ENCODE measurements around the gene NOP14. TPM values are rescaled to one million over a fixed set of nuclear protein-coding genes. Genes with fewer than 3 reads are reported as not detected.

NOP14 gene
- total and polyA plus RNA-seq, 2 experiments from 2014 or later, result 29.9 to 38.7 TPM

GRCh38 chr4:2968381-2968780 is 5.2 kb upstream of the NOP14 start:
- H3K4me1 ChIP-seq (ENCODE audit: insufficient read depth), result 0 out of 2 replicates have a peak, but pooled peaks cover 3% of the 10 kb centered on the region
- H3K4me1 Mint-ChIP-seq, result peaks cover 11% of the 10 kb centered on the region
- peaks cover 11% of the 10 kb centered on the region for H3K27me3 ChIP-seq (ENCODE audit: insufficient read depth)
- no peaks in the 10 kb centered on the region for H3K9me2 ChIP-seq (ENCODE audit: insufficient read depth)
- no peak overlapping the region for H3K4me3 Mint-ChIP-seq
- H2AFZ ChIP-seq, result no peak overlapping the region
- ATAC-seq (no peak), DNase-seq (ENCODE audit: low spot score) (no peak)
- H3F3A ChIP-seq (replicated peaks; ENCODE audit: low read depth), result no peaks in the 10 kb centered on the region
- TF ChIP-seq CREB1 (CRISPR knock-in tag; IDR thresholded peaks at IDR 0.05; ENCODE audit: low read depth) (no peak), ZNF331 (CRISPR knock-in tag; IDR thresholded peaks at IDR 0.05; ENCODE audit: low read depth) (no peak), EZH2phosphoT487 (IDR thresholded peaks at IDR 0.05; ENCODE audit: unreplicated experiment) (no peak), ETS1 (IDR thresholded peaks at IDR 0.05) (no peak), CTCF (conservative IDR thresholded peaks at IDR 0.05; ENCODE audit: low read depth in 2 of 2) (no peak), JUNB (IDR thresholded peaks at IDR 0.05; ENCODE audit: unreplicated experiment) (no peak), STAT1 (IDR thresholded peaks at IDR 0.05; ENCODE audit: unreplicated experiment) (no peak), EZH2 (IDR thresholded peaks at IDR 0.05; ENCODE audit: low read depth, unreplicated experiment) (no peak), ZNF114 (CRISPR knock-in tag; IDR thresholded peaks at IDR 0.05) (no peak), NANOG (IDR thresholded peaks at IDR 0.05; ENCODE audit: borderline replicate concordance) (no peak), ZNF462 (CRISPR knock-in tag; IDR thresholded peaks at IDR 0.05) (no peak), POLR2AphosphoS5 (IDR thresholded peaks at IDR 0.05; ENCODE audit: low read depth) (no peak)
- TF ChIP-seq, protein P1, sequence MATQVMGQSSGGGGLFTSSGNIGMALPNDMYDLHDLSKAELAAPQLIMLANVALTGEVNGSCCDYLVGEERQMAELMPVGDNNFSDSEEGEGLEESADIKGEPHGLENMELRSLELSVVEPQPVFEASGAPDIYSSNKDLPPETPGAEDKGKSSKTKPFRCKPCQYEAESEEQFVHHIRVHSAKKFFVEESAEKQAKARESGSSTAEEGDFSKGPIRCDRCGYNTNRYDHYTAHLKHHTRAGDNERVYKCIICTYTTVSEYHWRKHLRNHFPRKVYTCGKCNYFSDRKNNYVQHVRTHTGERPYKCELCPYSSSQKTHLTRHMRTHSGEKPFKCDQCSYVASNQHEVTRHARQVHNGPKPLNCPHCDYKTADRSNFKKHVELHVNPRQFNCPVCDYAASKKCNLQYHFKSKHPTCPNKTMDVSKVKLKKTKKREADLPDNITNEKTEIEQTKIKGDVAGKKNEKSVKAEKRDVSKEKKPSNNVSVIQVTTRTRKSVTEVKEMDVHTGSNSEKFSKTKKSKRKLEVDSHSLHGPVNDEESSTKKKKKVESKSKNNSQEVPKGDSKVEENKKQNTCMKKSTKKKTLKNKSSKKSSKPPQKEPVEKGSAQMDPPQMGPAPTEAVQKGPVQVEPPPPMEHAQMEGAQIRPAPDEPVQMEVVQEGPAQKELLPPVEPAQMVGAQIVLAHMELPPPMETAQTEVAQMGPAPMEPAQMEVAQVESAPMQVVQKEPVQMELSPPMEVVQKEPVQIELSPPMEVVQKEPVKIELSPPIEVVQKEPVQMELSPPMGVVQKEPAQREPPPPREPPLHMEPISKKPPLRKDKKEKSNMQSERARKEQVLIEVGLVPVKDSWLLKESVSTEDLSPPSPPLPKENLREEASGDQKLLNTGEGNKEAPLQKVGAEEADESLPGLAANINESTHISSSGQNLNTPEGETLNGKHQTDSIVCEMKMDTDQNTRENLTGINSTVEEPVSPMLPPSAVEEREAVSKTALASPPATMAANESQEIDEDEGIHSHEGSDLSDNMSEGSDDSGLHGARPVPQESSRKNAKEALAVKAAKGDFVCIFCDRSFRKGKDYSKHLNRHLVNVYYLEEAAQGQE (IDR thresholded peaks at IDR 0.05; ENCODE audit: unreplicated experiment), result no peak
- H3K36me3 ChIP-seq (ENCODE audit: insufficient read depth), result no peaks in the 10 kb centered on the region
- H3K4me2 ChIP-seq, result no peak overlapping the region
- peaks cover 3% of the 10 kb centered on the region; the same call in 1 of the 2 replicates for H4K20me1 ChIP-seq (replicated peaks; ENCODE audit: insufficient read depth)
- no peak overlapping the region for H3K27ac Mint-ChIP-seq
- H3K4me3 ChIP-seq, result no peak overlapping the region
- peaks cover 4% of the 10 kb centered on the region; the same call in 1 of the 3 replicates for H3K36me3 Mint-ChIP-seq (ENCODE audit: low read depth)
- no peak overlapping the region for H3K27ac ChIP-seq (ENCODE audit: low read depth)
- H3K9me3 Mint-ChIP-seq, result peaks cover 4% of the 10 kb centered on the region; the same call in 1 of the 3 replicates
- H3K79me2 ChIP-seq (replicated peaks; ENCODE audit: insufficient read depth), result no peaks in the 10 kb centered on the region
- H3K27me3 Mint-ChIP-seq (ENCODE audit: insufficient read depth, low read depth, poor library complexity), result peaks cover 9% of the 10 kb centered on the region

Measured in GM23338 (cell line).